ENCODE results near the gene ZNF670. TPM values are rescaled to one million over a fixed set of nuclear protein-coding genes. Genes with fewer than 3 reads are reported as not detected.
"Not testable (repeated sequence)": the region's sequence is repeated elsewhere in the genome, so short reads cannot be mapped to it uniquely, and the experiment has no call there.

Gene ZNF670
- total RNA-seq, 1 experiment from 2014 or later = 13.9 TPM

- H3K9ac ChIP-seq (ENCODE audit: extremely low read depth, insufficient read length, low read length) = no peak overlapping the region
- no peak overlapping the region for H2BK15ac ChIP-seq (ENCODE audit: low read depth, low read length)
- no peak overlapping the region for H2BK12ac ChIP-seq (ENCODE audit: insufficient read length, low read depth, low read length)
- H4K91ac ChIP-seq (ENCODE audit: insufficient read length, low read depth, low read length) = no peak overlapping the region
- no peak overlapping the region for H2BK120ac ChIP-seq (ENCODE audit: low read depth, low read length, poor library complexity, severe bottlenecking)
- no peak overlapping the region for H3K23ac ChIP-seq (ENCODE audit: insufficient read length, low read depth, low read length)
- no peak for TF ChIP-seq CTCF (conservative IDR thresholded peaks at IDR 0.05)
- no peak overlapping the region for H3K27ac Mint-ChIP-seq
- no CpG with 5 or more reads among the region's 6 CpGs for WGBS (ENCODE audit: extremely low coverage, insufficient read length, low lambda C conversion rate)
- H2BK5ac ChIP-seq (ENCODE audit: insufficient read length, low read length) = no peak overlapping the region
- no peaks in the 10 kb centered on the region for H3K9me3 ChIP-seq (ENCODE audit: control insufficient read depth, low read depth, low read length)
- H3K79me1 ChIP-seq (ENCODE audit: insufficient read depth, low read depth, low read length, poor library complexity, severe bottlenecking) = no peaks in the 10 kb centered on the region
- no peak overlapping the region for H4K5ac ChIP-seq (ENCODE audit: insufficient read length, low read depth, low read length)
- no peak overlapping the region for H3K4ac ChIP-seq (ENCODE audit: low read depth, low read length)
- no peak overlapping the region for H3K18ac ChIP-seq (ENCODE audit: insufficient read length, low read depth, low read length)
- H3K27me3 ChIP-seq (ENCODE audit: insufficient read depth, low read length) = no peaks in the 10 kb centered on the region
- H3T11ph ChIP-seq (ENCODE audit: low read length) = no peak overlapping the region
- H4K20me1 ChIP-seq (ENCODE audit: control insufficient read depth, insufficient read depth, insufficient read length) = no peaks in the 10 kb centered on the region
- H3K79me2 ChIP-seq (ENCODE audit: insufficient read depth, low read length) = no peaks in the 10 kb centered on the region
- H3K23me2 ChIP-seq (ENCODE audit: insufficient read length, low read depth, low read length, poor library complexity, severe bottlenecking) = no peaks in the 10 kb centered on the region
- no peaks in the 10 kb centered on the region for H3K36me3 Mint-ChIP-seq (ENCODE audit: insufficient read depth in 1 of 3, low read depth in 3 of 3)
- H3K56ac ChIP-seq (ENCODE audit: insufficient read length, low read depth, low read length) = no peak overlapping the region
- no peaks in the 10 kb centered on the region for H3K4me1 ChIP-seq (ENCODE audit: insufficient read depth, low read length)
- no peaks in the 10 kb centered on the region for H3K4me1 Mint-ChIP-seq
- no peak overlapping the region for H3K4me2 ChIP-seq (ENCODE audit: insufficient read depth, insufficient read length, low read length)
- H3K9me3 Mint-ChIP-seq = peaks cover 2 to 4% of the 10 kb centered on the region in 2 experiments; a peak in 1 of 5 replicates
- no peak overlapping the region for H3K14ac ChIP-seq (ENCODE audit: insufficient read depth, low read length)
- peaks cover 4% of the 10 kb centered on the region for H3K27me3 Mint-ChIP-seq (ENCODE audit: low read depth)
- H3K4me3 Mint-ChIP-seq = no peak overlapping the region
- no peak overlapping the region for H4K8ac ChIP-seq (replicated peaks; ENCODE audit: insufficient read length, low read depth, low read length)
- no peak overlapping the region for H2AK5ac ChIP-seq (ENCODE audit: insufficient read length, low read length)
- H3K27ac ChIP-seq (ENCODE audit: insufficient read length, low read depth, low read length) = no peak overlapping the region
- H2AFZ ChIP-seq (ENCODE audit: low read length) = no peak overlapping the region
- no peak overlapping the region for H2BK20ac ChIP-seq (ENCODE audit: low read depth, low read length, poor library complexity, severe bottlenecking)
- DNase-seq = peak; percentile 2
Measured at GRCh38 chr1:247121382-247121781, 42.8 kb upstream of the ZNF670 start.

GRCh38 chr1:247120408-247120668 is 41.7 kb upstream of the ZNF670 start:
- not testable (repeated sequence) for H3K4me1 Mint-ChIP-seq; H4K8ac ChIP-seq (replicated peaks; ENCODE audit: insufficient read length, low read depth, low read length); H2BK15ac ChIP-seq (ENCODE audit: low read depth, low read length); H3K18ac ChIP-seq (ENCODE audit: insufficient read length, low read depth, low read length); H3K4ac ChIP-seq (ENCODE audit: low read depth, low read length); H3K27me3 ChIP-seq (ENCODE audit: insufficient read depth, low read length); H3K27me3 Mint-ChIP-seq (ENCODE audit: low read depth); H4K5ac ChIP-seq (ENCODE audit: insufficient read length, low read depth, low read length); H3K23me2 ChIP-seq (ENCODE audit: insufficient read length, low read depth, low read length, poor library complexity, severe bottlenecking); H3K14ac ChIP-seq (ENCODE audit: insufficient read depth, low read length); H3K9ac ChIP-seq (ENCODE audit: extremely low read depth, insufficient read length, low read length); H3K36me3 Mint-ChIP-seq (ENCODE audit: insufficient read depth in 1 of 3, low read depth in 3 of 3); H3K9me3 Mint-ChIP-seq; H3K4me1 ChIP-seq (ENCODE audit: insufficient read depth, low read length); H4K20me1 ChIP-seq (ENCODE audit: control insufficient read depth, insufficient read depth, insufficient read length); H2BK12ac ChIP-seq (ENCODE audit: insufficient read length, low read depth, low read length); H2AK5ac ChIP-seq (ENCODE audit: insufficient read length, low read length); H3K9me3 ChIP-seq (ENCODE audit: control insufficient read depth, low read depth, low read length); H3K79me1 ChIP-seq (ENCODE audit: insufficient read depth, low read depth, low read length, poor library complexity, severe bottlenecking); H3K23ac ChIP-seq (ENCODE audit: insufficient read length, low read depth, low read length); H3K4me2 ChIP-seq (ENCODE audit: insufficient read depth, insufficient read length, low read length); H3K4me3 Mint-ChIP-seq; H2BK20ac ChIP-seq (ENCODE audit: low read depth, low read length, poor library complexity, severe bottlenecking); H3K79me2 ChIP-seq (ENCODE audit: insufficient read depth, low read length); H2BK5ac ChIP-seq (ENCODE audit: insufficient read length, low read length); H3T11ph ChIP-seq (ENCODE audit: low read length); H3K56ac ChIP-seq (ENCODE audit: insufficient read length, low read depth, low read length); H2BK120ac ChIP-seq (ENCODE audit: low read depth, low read length, poor library complexity, severe bottlenecking); H3K27ac Mint-ChIP-seq; H3K27ac ChIP-seq (ENCODE audit: insufficient read length, low read depth, low read length); H4K91ac ChIP-seq (ENCODE audit: insufficient read length, low read depth, low read length); H2AFZ ChIP-seq (ENCODE audit: low read length)
- peak; percentile 2 for DNase-seq
- WGBS (ENCODE audit: extremely low coverage, insufficient read length, low lambda C conversion rate) = no CpG with 5 or more reads among the region's 4 CpGs
